RKO (cell line): ENCODE results near the gene MUC5B.
"Not testable (repeated sequence)": the region's sequence is repeated elsewhere in the genome, so short reads cannot be mapped to it uniquely, and the experiment has no call there.

Experiments used
- DNase-seq: peaks from one replicate; pipeline ENCODE4 v3.0.0-alpha.2; 2016; ENCODE audit warnings: low spot score

Gene MUC5B

GRCh38 chr11:1251236-1251770, 28.4 kb downstream of the MUC5B start:
- no peak for DNase-seq

- DNase-seq: no peak
Measured at GRCh38 chr11:1252371-1253102, 29.7 kb downstream of the MUC5B start.

- no peak for DNase-seq
Measured at GRCh38 chr11:1253103-1253485, 30.2 kb downstream of the MUC5B start.

- no peak for DNase-seq
Measured at GRCh38 chr11:1254086-1254648, 31.3 kb downstream of the MUC5B start.

- DNase-seq: no peak
Measured at GRCh38 chr11:1254733-1255132, 31.9 kb downstream of the MUC5B start.

GRCh38 chr11:1255151-1255550, 32.3 kb downstream of the MUC5B start:
- DNase-seq: no peak

- DNase-seq: no peak
Measured at GRCh38 chr11:1256257-1257045, 33.6 kb downstream of the MUC5B start.

GRCh38 chr11:1257366-1257765, 34.5 kb downstream of the MUC5B start:
- no peak for DNase-seq

- DNase-seq: no peak
Measured at GRCh38 chr11:1257916-1258315, 35.0 kb downstream of the MUC5B start.

GRCh38 chr11:1258401-1259075, 35.7 kb downstream of the MUC5B start:
- no peak for DNase-seq

- DNase-seq: no peak
Measured at GRCh38 chr11:1259076-1259461, 36.2 kb downstream of the MUC5B start.

GRCh38 chr11:1259561-1259960, 36.7 kb downstream of the MUC5B start:
- DNase-seq: no peak

GRCh38 chr11:1260023-1260501, 37.2 kb downstream of the MUC5B start:
- DNase-seq: peak; percentile 53

- no peak for DNase-seq
Measured at GRCh38 chr11:1260620-1261019, 37.8 kb downstream of the MUC5B start.

GRCh38 chr11:1261241-1262071, 38.6 kb downstream of the MUC5B start:
- DNase-seq: no peak

- DNase-seq: peak; percentile 94
Measured at GRCh38 chr11:1262172-1263006, 39.5 kb downstream of the MUC5B start.

- DNase-seq: no peak
Measured at GRCh38 chr11:1263010-1263409, 40.1 kb downstream of the MUC5B start.

- peak; percentile 86 for DNase-seq
Measured at GRCh38 chr11:1264444-1264843, 41.6 kb downstream of the MUC5B start.

GRCh38 chr11:1265480-1265879, 42.6 kb downstream of the MUC5B start:
- DNase-seq: not testable (repeated sequence)

- DNase-seq: not testable (repeated sequence)
Measured at GRCh38 chr11:1266976-1267375, 44.1 kb downstream of the MUC5B start.
